PC-9 (cell line): ENCODE results near the gene ZNF524.

ENCODE experiments used
- CTCF ChIP-seq: fragments of 200-600 bp; sonication (generic); conservative IDR thresholded peaks from 2 replicates; pipeline ENCODE4 v1.6.1; 2017; ENCODE audit warnings: mixed run types, antibody characterized with exemption, mild to moderate bottlenecking, moderate library complexity
- EZH2 ChIP-seq: fragments of 200-600 bp; sonication (generic); IDR thresholded peaks from 2 replicates; pipeline ENCODE4 v1.8.0; 2017; ENCODE audit warnings: antibody characterized with exemption, low read depth

GRCh38 chr19:55640043-55640576 is 40.0 kb downstream of the ZNF524 start:
- TF ChIP-seq CTCF (no peak), EZH2 (no peak)
